K562 (cell line): Measurements from ENCODE around the gene DIP2C. TPM values are rescaled to one million over a fixed set of nuclear protein-coding genes. Genes with fewer than 3 reads are reported as not detected.

Experiments used
- ATAC-seq: fragments of 200-7000 bp; cut with Tn5 transposase; 3 replicates; pipeline ENCODE4 v1.9.1; 2020; ENCODE audit warnings: moderate library complexity
- BruUV-seq: library from RNA; stranded (reverse); fragments of 400-500 nt; replicated peaks from 2 replicates; lab custom pipeline; 2021; lab: Mats Ljungman, UMichigan
- CTCF ChIA-PET: fragments of 300-600 bp; formaldehyde crosslinking; extraction: SDS; loops from one replicate; lab custom pipeline; 2021; ENCODE audit warnings: low intra/inter-chr PET ratio; lab: Yijun Ruan, JAX
- POLR2A ChIA-PET: fragments of 300-600, 350-650 bp; sonication (Branson Sonifier 250); formaldehyde crosslinking; extraction: SDS; loops from one replicate; lab custom pipeline; 2021; ENCODE audit warnings: antibody characterized with exemption, inconsistent platforms; lab: Yijun Ruan, JAX
- DNase-seq, 4 experiments: peaks; one replicate each; pipeline versions ENCODE4 v3.0.0 to v3.0.0-alpha.2; 2011 to 2018; ENCODE audit warnings: low spot score in 3 of 4, mixed read lengths in 3 of 4; ENCODE audit errors: extremely low read depth in 1 of 4
- FAIRE-seq: peaks from 2 replicates; lab custom pipeline; 2011; peaks lifted over from hg19 to GRCh38; lab: Jason Lieb, UNC
- H2AFZ ChIP-seq: 2 replicates; pipeline ENCODE4 v1.6.0; 2011; ENCODE audit warnings: low read depth, low read length, control low read depth, inconsistent platforms
- H3K27ac ChIP-seq: fragments of 200-600 bp; 3 replicates; pipeline ENCODE4 v1.8.0; 2011; ENCODE audit warnings: low read depth, mild to moderate bottlenecking, control low read depth, inconsistent platforms, low read length, moderate library complexity, mixed read lengths; ENCODE audit errors: extremely low read depth
- H3K27me3 ChIP-seq, 2 experiments: fragments of 300-600 bp in 1 of 2; 2 replicates in 1 of 2; 3 replicates in 1 of 2; pipeline versions ENCODE4 v1.6.0 to v1.8.0; 2011; ENCODE audit warnings: inconsistent platforms in 2 of 2, low read length in 2 of 2, mild to moderate bottlenecking in 1 of 2, mixed read lengths in 1 of 2, moderate library complexity in 1 of 2; ENCODE audit not compliant: control insufficient read depth in 2 of 2, insufficient read depth in 2 of 2
- H3K36me3 ChIP-seq: fragments of 300-600 bp; 3 replicates; pipeline ENCODE4 v1.8.0; 2011; ENCODE audit warnings: mild to moderate bottlenecking, low read length, inconsistent platforms; ENCODE audit not compliant: control insufficient read depth, insufficient read depth
- H3K4me1 ChIP-seq, 2 experiments: fragments of 200-600 bp in 1 of 2; replicated peaks in 1 of 2; 2 replicates in 1 of 2; 3 replicates in 1 of 2; pipeline versions ENCODE4 v1.5.1 to v1.8.0; 2011; ENCODE audit warnings: inconsistent platforms in 2 of 2, low read length in 2 of 2, mild to moderate bottlenecking in 1 of 2, mixed read lengths in 1 of 2, moderate library complexity in 1 of 2; ENCODE audit not compliant: control insufficient read depth in 2 of 2, insufficient read depth in 2 of 2
- H3K4me2 ChIP-seq: 2 replicates; pipeline ENCODE4 v1.6.1; 2011; ENCODE audit warnings: low read length, control low read depth, inconsistent platforms, mixed read lengths; ENCODE audit not compliant: insufficient read depth
- H3K4me3 ChIP-seq: fragments of 200-600 bp; sonication (generic), shearing (Covaris generic); 2 replicates; pipeline ENCODE4 v1.5.1; 2016; ENCODE audit warnings: control low read depth, inconsistent platforms
- H3K79me2 ChIP-seq: fragments of 200-600 bp; 3 replicates; pipeline ENCODE4 v1.8.0; 2011; ENCODE audit warnings: low read length, inconsistent platforms; ENCODE audit not compliant: control insufficient read depth, insufficient read depth
- H3K9ac ChIP-seq, 2 experiments: 2 replicates each; pipeline versions ENCODE4 v1.6.0 to v1.6.1; 2011; ENCODE audit warnings: low read depth in 2 of 2, low read length in 2 of 2, control low read depth in 1 of 2, inconsistent platforms in 1 of 2, mild to moderate bottlenecking in 1 of 2, mixed read lengths in 1 of 2; ENCODE audit not compliant: insufficient read depth in 1 of 2
- H3K9me1 ChIP-seq: one replicate; pipeline ENCODE4 v1.6.0; 2011; ENCODE audit warnings: inconsistent platforms, mild to moderate bottlenecking, low read length, moderate library complexity; ENCODE audit not compliant: control insufficient read depth, insufficient read depth
- H3K9me3 ChIP-seq: replicated peaks from 2 replicates; pipeline ENCODE4 v1.5.1; 2011; ENCODE audit warnings: low read depth, low read length, inconsistent platforms; ENCODE audit not compliant: control insufficient read depth, insufficient read depth
- H4K20me1 ChIP-seq: replicated peaks from 2 replicates; pipeline ENCODE4 v1.6.1; 2011; ENCODE audit warnings: low read length, inconsistent platforms, mixed read lengths; ENCODE audit not compliant: control insufficient read depth, insufficient read depth
- C11orf30 ChIP-seq: fragments of 450-650 bp; IDR thresholded peaks from 2 replicates; pipeline ENCODE4 v1.6.1; 2016; ENCODE audit warnings: low read depth, mild to moderate bottlenecking
- NFIC ChIP-seq: fragments of 450-650 bp; IDR thresholded peaks from 2 replicates; pipeline ENCODE4 v1.6.1; 2017; ENCODE audit warnings: mild to moderate bottlenecking, inconsistent platforms
- SLC30A9 ChIP-seq: fragments of 250-450 bp; sonication (Bioruptor Pico); IDR thresholded peaks from 2 replicates; pipeline ENCODE4 v1.8.0; 2022; ENCODE audit warnings: mild to moderate bottlenecking, moderate library complexity
- ZNF41 ChIP-seq: fragments of 250-450 bp; sonication (Bioruptor Pico); conservative IDR thresholded peaks from 2 replicates; pipeline ENCODE4 v1.4.0; 2020; ENCODE audit warnings: mild to moderate bottlenecking
- WGBS: fragments of 100-300 bp; shearing (Covaris generic); methylation state at CpG from one replicate; pipeline ENCODE4 v1.1.6; 2016; ENCODE audit warnings: low coverage, mixed read lengths; ENCODE audit not compliant: insufficient coverage; ENCODE audit errors: missing lambda C conversion rate; 5-methylcytosine and 5-hydroxymethylcytosine counted together
- in situ Hi-C: fragments of 300-500 bp; cut with MboI; formaldehyde crosslinking; loops from 4 replicates; pipeline ENCODE4 v1.15.0; 2018; ENCODE audit warnings: inconsistent platforms, mixed read lengths
- intact Hi-C: fragments of 100-400 bp; cut with micrococcal nuclease; formaldehyde crosslinking; loops from 2 replicates; pipeline ENCODE4 v1.14.2; 2022
- polyA plus RNA-seq, 8 experiments: library from polyadenylated mRNA; depleted of rRNA in 4 of 8; stranded (reverse) in 5 of 8; unstranded in 3 of 8; fragments of >200 nt; fragmentation: Nextera tagmentation in 2 of 8; fragmentation: Illumina TruSeq in 1 of 8; extraction: Ambion mirVana in 2 of 8; extraction: Trizol in 1 of 8; gene quantifications; 2 replicates each; pipeline versions ENCODE4 v1.2.1 to v1.2.3, GENCODE V29; 2011 to 2014; ENCODE audit warnings: inconsistent platforms in 1 of 8, missing spikeins in 1 of 8
- total RNA-seq, 7 experiments: library from RNA; depleted of rRNA in 6 of 7; stranded (reverse); fragments of >200 nt in 6 of 7; fragmentation: Illumina TruSeq in 2 of 7; extraction: Trizol in 2 of 7; gene quantifications; 2 replicates each; pipeline versions ENCODE4 v1.2.1 to v1.2.3, GENCODE V29; 2011 to 2021; ENCODE audit warnings: low replicate concordance in 1 of 7

Gene DIP2C
- total and polyA plus RNA-seq, 9 of the 15 experiments (the other 6 are each of a cell fraction or from before 2014, with no cell fraction given), result 0.01 TPM; not detected in 8

- TF ChIP-seq C11orf30 (no peak), ZNF41 (CRISPR knock-in tag) (no peak)
Measured at GRCh38 chr10:481628-482027, 207.8 kb downstream of the DIP2C start (continued).

- no peaks in the 10 kb centered on the region for H3K9me3 ChIP-seq
- POLR2A ChIA-PET, result no interaction called here
- CTCF ChIA-PET, result no interaction called here
- no peaks in the 10 kb centered on the region; the same call in 1 of the 2 replicates for H4K20me1 ChIP-seq
- H3K27ac ChIP-seq, result no peak overlapping the region
- H3K9ac ChIP-seq, result no peak overlapping the region
- intact Hi-C loops, result no loop called here
- FAIRE-seq (no peak), ATAC-seq (no peak), DNase-seq (no peak)
- no TSS peak for BruUV-seq
- H2AFZ ChIP-seq, result no peak overlapping the region
- WGBS, result under 1% methylated on average over 14 of the region's 17 CpGs
- no peak overlapping the region for H3K4me3 ChIP-seq
- TF ChIP-seq SLC30A9 (CRISPR knock-in tag) (no peak), NFIC (0 out of 2 replicates have a peak, but pooled peaks have one; percentile 14)
- peaks cover 31 to 58% of the 10 kb centered on the region in 2 experiments; a peak in 4 of 5 replicates for H3K27me3 ChIP-seq
- H3K79me2 ChIP-seq, result no peaks in the 10 kb centered on the region
- no peak overlapping the region for H3K4me2 ChIP-seq
- H3K36me3 ChIP-seq, result no peaks in the 10 kb centered on the region
- peaks cover 0 to 6% of the 10 kb centered on the region in 2 experiments; a peak in 2 of 5 replicates for H3K4me1 ChIP-seq
- in situ Hi-C loops, result no loop called here
- no peaks in the 10 kb centered on the region for H3K9me1 ChIP-seq
Measured at GRCh38 chr10:480928-481552, 208.4 kb downstream of the DIP2C start.
